ENCODE data around the gene TLR10. TPM values are rescaled to one million over a fixed set of nuclear protein-coding genes. Genes with fewer than 3 reads are reported as not detected.

TLR10 gene
- polyA plus RNA-seq, 1 of the 3 experiments (the other 2 are of a cell fraction) = not detected

- H3K4me2 ChIP-seq = no peak overlapping the region
- POLR2A ChIA-PET = no interaction called here
Measured at GRCh38 chr4:38740303-38740702, 42.5 kb downstream of the TLR10 start.

More at GRCh38 chr4:38740303-38740702, 42.5 kb downstream of the TLR10 start:
- CTCF ChIA-PET = interaction anchor here (1.3 to 6.8 kb wide), 4 partner anchors 9 to 64 kb away, joined by 3 to 45 read pairs (median 6); no protein-coding TSS in a partner anchor
- no peaks in the 10 kb centered on the region for H3K36me3 ChIP-seq (replicated peaks in 1 of 2; ENCODE audit: control insufficient read depth in 1 of 2, insufficient read depth in 2 of 2, low read length in 1 of 2)
- H3K79me2 ChIP-seq (ENCODE audit: insufficient read depth) = no peaks in the 10 kb centered on the region
- no peak for DNase-seq
- H2AFZ ChIP-seq (ENCODE audit: low read depth) = no peak overlapping the region
- H3K4me3 ChIP-seq (ENCODE audit: low read depth in 2 of 2, low read length in 1 of 2) = no peak overlapping the region
- no peaks in the 10 kb centered on the region for H3K9me2 ChIP-seq
- H3K9ac ChIP-seq = no peak overlapping the region
- no peaks in the 10 kb centered on the region for H3K9me3 ChIP-seq
- no peak overlapping the region for H3K27ac ChIP-seq (ENCODE audit: low read depth in 2 of 2, low read length in 1 of 2)
- WGBS (ENCODE audit: low lambda C conversion rate) = 47% methylated on average over 2 of the region's 2 CpGs
- H3K4me1 ChIP-seq (ENCODE audit: control insufficient read depth in 1 of 2, insufficient read depth in 2 of 2, low read depth in 1 of 2, low read length in 1 of 2) = no peaks in the 10 kb centered on the region
- H3K27me3 ChIP-seq (ENCODE audit: insufficient read depth) = no peaks in the 10 kb centered on the region
- H3F3A ChIP-seq (replicated peaks; ENCODE audit: insufficient read depth) = no peaks in the 10 kb centered on the region
- TF ChIP-seq USF1 (IDR thresholded peaks at IDR 0.05; ENCODE audit: borderline replicate concordance, low read depth) (no peak), PBX3 (IDR thresholded peaks at IDR 0.05) (no peak), TCF12 (IDR thresholded peaks at IDR 0.05) (no peak), TEAD4 (IDR thresholded peaks at IDR 0.05; ENCODE audit: borderline replicate concordance, insufficient read depth) (no peak), MAX (IDR thresholded peaks at IDR 0.05; ENCODE audit: low read depth) (no peak), MXI1 (IDR thresholded peaks at IDR 0.05; ENCODE audit: low read depth, low read length) (no peak), RAD21 (IDR thresholded peaks at IDR 0.05; ENCODE audit: low read length) (no peak), CTCF (IDR thresholded peaks at IDR 0.05) (no peak), ZBTB33 (IDR thresholded peaks at IDR 0.05; ENCODE audit: borderline replicate concordance, low read depth) (no peak), RXRA (IDR thresholded peaks at IDR 0.05; ENCODE audit: borderline replicate concordance, low read depth) (no peak)
- no peaks in the 10 kb centered on the region for H4K20me1 ChIP-seq (ENCODE audit: insufficient read depth)

Data from SK-N-SH (cell line).